Thoracic aorta (tissue), 2 donors: ENCODE data around the gene PYHIN1. TPM values are rescaled to one million over a fixed set of nuclear protein-coding genes. Genes with fewer than 3 reads are reported as not detected.

Source experiments
- ATAC-seq: fragments of 150-250 bp; one replicate; pipeline ENCODE4 v1.8.0; 2017; ENCODE audit warnings: low read depth; ENCODE audit not compliant: insufficient number of reproducible peaks, low FRiP score
- DNase-seq: peaks from one replicate; pipeline ENCODE4 v3.0.0-alpha.2; 2020; ENCODE audit warnings: low spot score
- H3K27ac ChIP-seq, 2 donors: fragments of 200-600 bp; sonication (generic); 1 replicate in 1 of 2; 2 replicates in 1 of 2; pipeline ENCODE4 v1.5.1; 2016; ENCODE audit warnings: mild to moderate bottlenecking in 2 of 2, moderate library complexity in 2 of 2
- H3K27me3 ChIP-seq: fragments of 200-600 bp; sonication (generic); replicated peaks from 2 replicates; pipeline ENCODE4 v1.6.0; 2016; ENCODE audit warnings: mild to moderate bottlenecking; ENCODE audit not compliant: insufficient read depth
- H3K36me3 ChIP-seq: fragments of 200-600 bp; sonication (generic); one replicate; pipeline ENCODE4 v1.5.1; 2016
- H3K4me1 ChIP-seq, 2 donors: fragments of 200-600 bp; sonication (generic); 1 replicate in 1 of 2; 2 replicates in 1 of 2; pipeline versions ENCODE4 v1.5.1 to v1.6.0; 2016; ENCODE audit warnings: low read depth in 2 of 2, mild to moderate bottlenecking in 1 of 2; ENCODE audit not compliant: control insufficient read depth in 1 of 2
- H3K4me3 ChIP-seq: fragments of 200-600 bp; sonication (generic); 2 replicates; pipeline ENCODE4 v1.5.1; 2016; ENCODE audit warnings: mild to moderate bottlenecking
- H3K9me3 ChIP-seq: fragments of 200-600 bp; sonication (generic); 2 replicates; pipeline ENCODE4 v1.5.1; 2016
- CTCF ChIP-seq: fragments of 200-600 bp; sonication (generic); IDR thresholded peaks from one replicate; pipeline ENCODE4 v1.5.1; 2019; ENCODE audit warnings: antibody characterized with exemption
- total RNA-seq, 2 donors: library from RNA; depleted of rRNA; stranded (reverse); fragments of >200 nt; gene quantifications; one replicate each; pipeline versions ENCODE4 v1.1.0 to v1.2.3, GENCODE V29; 2016

Gene PYHIN1
- total RNA-seq, 2 donors from 2014 or later = 2.8 to 6.5 TPM

DNA sequence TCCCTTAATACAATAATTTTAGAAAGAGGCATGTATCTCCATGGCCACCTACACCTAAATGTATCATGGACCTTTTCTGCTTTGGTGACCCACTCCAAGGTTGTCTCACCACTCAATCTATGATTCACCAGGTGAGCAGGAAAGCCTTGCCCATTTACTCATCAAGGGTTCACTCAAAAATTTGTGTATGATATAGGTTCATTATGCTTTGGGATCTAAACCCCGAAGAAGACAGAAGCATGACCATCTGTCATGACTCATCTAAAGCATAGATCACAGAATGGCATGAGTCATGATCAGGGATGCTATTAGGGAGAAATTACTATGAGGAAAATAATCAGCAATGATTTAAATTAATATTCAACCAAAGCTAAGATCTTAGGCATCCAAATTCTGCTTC, 38.5 kb downstream of the PYHIN1 start:
- no peaks in the 10 kb centered on the region for H3K9me3 ChIP-seq
- DNase-seq (no peak), ATAC-seq (no peak)
- H3K4me3 ChIP-seq = no peak overlapping the region
- H3K27ac ChIP-seq = no peak overlapping the region
- TF ChIP-seq CTCF = no peak
- H3K27me3 ChIP-seq = no peaks in the 10 kb centered on the region
- H3K4me1 ChIP-seq = no peaks in the 10 kb centered on the region
- H3K36me3 ChIP-seq = no peaks in the 10 kb centered on the region

GRCh38 chr1:158972841-158973240, 41.5 kb downstream of the PYHIN1 start:
- Histone ChIP-seq H3K4me1 (no peaks in the 10 kb centered on the region), H3K36me3 (no peaks in the 10 kb centered on the region), H3K4me3 (no peak overlapping the region), H3K9me3 (no peaks in the 10 kb centered on the region), H3K27ac (no peak overlapping the region), H3K27me3 (no peaks in the 10 kb centered on the region)
- no peak for TF ChIP-seq CTCF
- ATAC-seq (no peak), DNase-seq (no peak)

- no peaks in the 10 kb centered on the region for H3K27me3 ChIP-seq
- TF ChIP-seq CTCF = no peak
- no peaks in the 10 kb centered on the region for H3K4me1 ChIP-seq
- DNase-seq = no peak
- ATAC-seq = no peak
- H3K27ac ChIP-seq = no peak overlapping the region
- H3K9me3 ChIP-seq = no peaks in the 10 kb centered on the region
- no peaks in the 10 kb centered on the region for H3K36me3 ChIP-seq
- no peak overlapping the region for H3K4me3 ChIP-seq
These were observed 44.9 kb downstream of the PYHIN1 start for GRCh38 chr1:158976219-158976618.

DNA sequence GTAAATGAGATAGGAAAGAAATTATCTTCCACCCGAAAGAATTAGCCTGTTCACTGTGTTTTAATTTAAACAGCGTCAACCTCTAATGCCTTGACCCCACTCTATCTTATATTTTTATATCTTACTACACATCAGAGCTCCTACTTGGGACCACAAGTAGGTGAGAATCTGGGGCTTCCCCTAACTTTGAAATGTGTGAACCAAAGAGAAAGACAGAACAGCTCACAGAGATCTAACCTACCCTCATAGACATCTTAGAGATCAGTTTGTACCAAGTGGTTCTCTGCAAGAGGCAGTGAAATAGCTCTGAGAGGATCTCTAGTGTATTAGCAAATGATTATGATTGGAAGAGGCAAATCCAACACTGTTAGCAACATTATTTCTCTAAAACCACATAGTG, 47.4 kb downstream of the PYHIN1 start:
- no peaks in the 10 kb centered on the region for H3K36me3 ChIP-seq
- DNase-seq (no peak), ATAC-seq (no peak)
- H3K27ac ChIP-seq = no peak overlapping the region
- H3K4me1 ChIP-seq = no peaks in the 10 kb centered on the region
- peaks cover 3% of the 10 kb centered on the region for H3K9me3 ChIP-seq
- H3K4me3 ChIP-seq = no peak overlapping the region
- TF ChIP-seq CTCF = no peak
- no peaks in the 10 kb centered on the region for H3K27me3 ChIP-seq

GRCh38 chr1:158979229-158979628, 47.9 kb downstream of the PYHIN1 start:
- peaks cover 3% of the 10 kb centered on the region for H3K9me3 ChIP-seq
- no peaks in the 10 kb centered on the region for H3K4me1 ChIP-seq
- DNase-seq (no peak), ATAC-seq (no peak)
- no peak overlapping the region for H3K4me3 ChIP-seq
- TF ChIP-seq CTCF = no peak
- no peaks in the 10 kb centered on the region for H3K36me3 ChIP-seq
- H3K27me3 ChIP-seq = no peaks in the 10 kb centered on the region
- H3K27ac ChIP-seq = no peak overlapping the region
